ENCODE results near the gene RIN3. TPM values are rescaled to one million over a fixed set of nuclear protein-coding genes. Genes with fewer than 3 reads are reported as not detected.

Gene RIN3
- total RNA-seq, 1 experiment from 2014 or later = 10.9 TPM

GRCh38 chr14:92624764-92625163, 111.2 kb downstream of the RIN3 start:
- BruUV-seq (replicated peaks) = no TSS peak
- Histone ChIP-seq H3K4me3 (ENCODE audit: low read depth in 2 of 2, low read length in 2 of 2) (no peak overlapping the region), H3K9me3 (ENCODE audit: control insufficient read depth, insufficient read depth, low read depth, low read length) (peaks cover 3% of the 10 kb centered on the region; the same call in 1 of the 2 replicates), H3K27ac (ENCODE audit: low read length) (no peak overlapping the region), H3K4me1 (ENCODE audit: control insufficient read depth, insufficient read depth, low read length) (no peaks in the 10 kb centered on the region), H3K36me3 (ENCODE audit: control insufficient read depth, insufficient read depth, low read length) (no peaks in the 10 kb centered on the region), H3K27me3 (ENCODE audit: control insufficient read depth, insufficient read depth, low read length) (no peaks in the 10 kb centered on the region)
- ChIA-PET CTCF (interaction anchor here (0.6 kb wide), 1 partner anchor 1399 kb away, joined by 3 read pairs; no protein-coding TSS in a partner anchor), POLR2A (no interaction called here)
- intact Hi-C loops (cut with micrococcal nuclease; ENCODE audit: unreplicated experiment) = no loop called here
- DNase-seq (ENCODE audit: low read depth, low spot score) (no peak), ATAC-seq (no peak)
- TF ChIP-seq TCF7L2 (IDR thresholded peaks at IDR 0.05; ENCODE audit: low read depth, low read length) = no peak
- TF ChIP-seq POLR2AphosphoS5 (IDR thresholded peaks at IDR 0.05; ENCODE audit: low read depth, low read length) = no peak
- TF ChIP-seq REST (IDR thresholded peaks at IDR 0.05; ENCODE audit: insufficient read depth in 1 of 2, low read depth in 2 of 2, low read length in 1 of 2) = no peak
- TF ChIP-seq, protein P1, sequence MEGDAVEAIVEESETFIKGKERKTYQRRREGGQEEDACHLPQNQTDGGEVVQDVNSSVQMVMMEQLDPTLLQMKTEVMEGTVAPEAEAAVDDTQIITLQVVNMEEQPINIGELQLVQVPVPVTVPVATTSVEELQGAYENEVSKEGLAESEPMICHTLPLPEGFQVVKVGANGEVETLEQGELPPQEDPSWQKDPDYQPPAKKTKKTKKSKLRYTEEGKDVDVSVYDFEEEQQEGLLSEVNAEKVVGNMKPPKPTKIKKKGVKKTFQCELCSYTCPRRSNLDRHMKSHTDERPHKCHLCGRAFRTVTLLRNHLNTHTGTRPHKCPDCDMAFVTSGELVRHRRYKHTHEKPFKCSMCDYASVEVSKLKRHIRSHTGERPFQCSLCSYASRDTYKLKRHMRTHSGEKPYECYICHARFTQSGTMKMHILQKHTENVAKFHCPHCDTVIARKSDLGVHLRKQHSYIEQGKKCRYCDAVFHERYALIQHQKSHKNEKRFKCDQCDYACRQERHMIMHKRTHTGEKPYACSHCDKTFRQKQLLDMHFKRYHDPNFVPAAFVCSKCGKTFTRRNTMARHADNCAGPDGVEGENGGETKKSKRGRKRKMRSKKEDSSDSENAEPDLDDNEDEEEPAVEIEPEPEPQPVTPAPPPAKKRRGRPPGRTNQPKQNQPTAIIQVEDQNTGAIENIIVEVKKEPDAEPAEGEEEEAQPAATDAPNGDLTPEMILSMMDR (IDR thresholded peaks at IDR 0.05) = no peak
- TF ChIP-seq SIN3A (IDR thresholded peaks at IDR 0.05; ENCODE audit: borderline replicate concordance, insufficient read depth, low read depth, low read length) = no peak
- in situ Hi-C loops (cut with HindIII; ENCODE audit: low pct_unique_long_range_greater_than_20kb, low sequenced_read_pairs) = no loop called here

GRCh38 chr14:92625213-92625612, 111.6 kb downstream of the RIN3 start:
- no TSS peak for BruUV-seq (replicated peaks)
- no peak overlapping the region for H3K27ac ChIP-seq (ENCODE audit: low read length)
- no peaks in the 10 kb centered on the region for H3K4me1 ChIP-seq (ENCODE audit: control insufficient read depth, insufficient read depth, low read length)
- TF ChIP-seq, protein P1 (IDR thresholded peaks at IDR 0.05) = no peak
- TF ChIP-seq TCF7L2 (IDR thresholded peaks at IDR 0.05; ENCODE audit: low read depth, low read length) (no peak), POLR2AphosphoS5 (IDR thresholded peaks at IDR 0.05; ENCODE audit: low read depth, low read length) (no peak)
- peaks cover 3% of the 10 kb centered on the region; the same call in 1 of the 2 replicates for H3K9me3 ChIP-seq (ENCODE audit: control insufficient read depth, insufficient read depth, low read depth, low read length)
- DNase-seq (ENCODE audit: low read depth, low spot score) = no peak
- no peaks in the 10 kb centered on the region for H3K27me3 ChIP-seq (ENCODE audit: control insufficient read depth, insufficient read depth, low read length)
- no peaks in the 10 kb centered on the region for H3K36me3 ChIP-seq (ENCODE audit: control insufficient read depth, insufficient read depth, low read length)
- in situ Hi-C loops (cut with HindIII; ENCODE audit: low pct_unique_long_range_greater_than_20kb, low sequenced_read_pairs) (no loop called here), intact Hi-C loops (cut with micrococcal nuclease; ENCODE audit: unreplicated experiment) (no loop called here)
- no peak for ATAC-seq
- H3K4me3 ChIP-seq (ENCODE audit: low read depth in 2 of 2, low read length in 2 of 2) = no peak overlapping the region
- CTCF ChIA-PET = interaction anchor here (0.6 kb wide), 1 partner anchor 1400 kb away, joined by 3 read pairs; no protein-coding TSS in a partner anchor
- POLR2A ChIA-PET = no interaction called here

All from Panc1 (cell line).